B cell (primary cell): Measurements from ENCODE around the gene GATA5. TPM values are rescaled to one million over a fixed set of nuclear protein-coding genes. Genes with fewer than 3 reads are reported as not detected.

Source experiments
- ATAC-seq: fragments of 200-7000 bp; cut with Tn5 transposase; one replicate; pipeline ENCODE4 v1.10.0; 2021; ENCODE audit warnings: low read depth, mild to moderate bottlenecking, moderate number of reproducible peaks, moderate library complexity
- CTCF ChIA-PET: fragments of 350-600 bp; sonication (Branson Sonifier 250); formaldehyde crosslinking; loops from one replicate; lab custom pipeline; 2021; ENCODE audit warnings: antibody characterized with exemption, inconsistent platforms; lab: Charles Lee
- POLR2A ChIA-PET: fragments of 350-600 bp; sonication (Branson Sonifier 250); formaldehyde crosslinking; loops from one replicate; lab custom pipeline; 2021; ENCODE audit warnings: antibody characterized with exemption; lab: Charles Lee
- DNase-seq: peaks from one replicate; pipeline ENCODE4 v3.0.0; 2013
- H2AFZ ChIP-seq: 2 replicates; pipeline ENCODE4 v1.6.1; 2012; ENCODE audit warnings: mild to moderate bottlenecking, low read depth, low read length; ENCODE audit not compliant: insufficient read depth, poor library complexity, severe bottlenecking
- H3K27ac ChIP-seq, 2 donors: 1 replicate in 1 of 2; 2 replicates in 1 of 2; pipeline ENCODE4 v1.5.1; 2012 to 2013; ENCODE audit warnings: low read length in 2 of 2, mild to moderate bottlenecking in 2 of 2, moderate library complexity in 1 of 2
- H3K27me3 ChIP-seq, 4 experiments: fragments of 200-600 bp in 1 of 4; sonication (generic) in 1 of 4; replicated peaks in 1 of 4; 1 replicate in 2 of 4; 2 replicates in 2 of 4; pipeline versions ENCODE4 v1.6.1 to v1.7.0; 2013 to 2016; ENCODE audit warnings: low read length in 3 of 4, mild to moderate bottlenecking in 2 of 4, mixed read lengths in 1 of 4, moderate library complexity in 1 of 4; ENCODE audit not compliant: insufficient read depth in 4 of 4, control insufficient read depth in 3 of 4; ENCODE audit errors: control extremely low read depth in 1 of 4
- H3K36me3 ChIP-seq, 2 experiments: replicated peaks in 1 of 2; 1 replicate in 1 of 2; 2 replicates in 1 of 2; pipeline versions ENCODE4 v1.6.1 to v1.7.1; 2013; ENCODE audit warnings: low read length in 1 of 2; ENCODE audit not compliant: insufficient read depth in 2 of 2, control insufficient read depth in 1 of 2; ENCODE audit errors: control extremely low read depth in 1 of 2, extremely low read depth in 1 of 2
- H3K4me1 ChIP-seq, 2 donors: fragments of 200-600 bp in 1 of 2; sonication (generic) in 1 of 2; 1 replicate in 1 of 2; 2 replicates in 1 of 2; pipeline versions ENCODE4 v1.5.1 to v1.6.1; 2013 to 2017; ENCODE audit warnings: low read length in 2 of 2; ENCODE audit not compliant: control insufficient read depth in 2 of 2, insufficient read depth in 2 of 2
- H3K4me2 ChIP-seq: replicated peaks from 2 replicates; pipeline ENCODE3; 2012; ENCODE audit warnings: mild to moderate bottlenecking, low read depth, low read length; ENCODE audit not compliant: poor library complexity, severe bottlenecking
- H3K4me3 ChIP-seq, 5 experiments: fragments of 200-600 bp in 1 of 5; sonication (generic) in 1 of 5; 1 replicate in 3 of 5; 2 replicates in 2 of 5; pipeline versions ENCODE4 v1.5.1 to v1.7.0; 2011 to 2016; ENCODE audit warnings: low read length in 4 of 5, mild to moderate bottlenecking in 4 of 5, low read depth in 2 of 5, control low read depth in 1 of 5, moderate library complexity in 1 of 5; ENCODE audit not compliant: insufficient read depth in 1 of 5; ENCODE audit errors: control extremely low read depth in 1 of 5, extremely low read depth in 1 of 5
- H3K79me2 ChIP-seq: fragments of 200-600 bp; sonication (generic); one replicate; pipeline ENCODE4 v1.6.0; 2016; ENCODE audit warnings: low read length; ENCODE audit not compliant: control insufficient read depth, insufficient read depth
- H3K9ac ChIP-seq: fragments of 200-600 bp; sonication (generic); 2 replicates; pipeline ENCODE4 v1.6.1; 2017; ENCODE audit warnings: mild to moderate bottlenecking, low read length, moderate library complexity
- H3K9me3 ChIP-seq, 3 donors: one replicate each; pipeline versions ENCODE4 v1.6.1 to v1.7.1; 2013; ENCODE audit warnings: low read length in 2 of 3; ENCODE audit not compliant: control insufficient read depth in 2 of 3, insufficient read depth in 1 of 3; ENCODE audit errors: control extremely low read depth in 1 of 3
- H4K20me1 ChIP-seq: 2 replicates; pipeline ENCODE4 v1.6.0; 2012; ENCODE audit warnings: mild to moderate bottlenecking, low read length; ENCODE audit not compliant: insufficient read depth, control insufficient read depth, poor library complexity, severe bottlenecking
- H3K27ac Mint-ChIP-seq: one replicate; pipeline ENCODE4 v1.8.0; 2021; ENCODE audit warnings: mixed read lengths
- H3K27me3 Mint-ChIP-seq: one replicate; pipeline ENCODE4 v1.8.0; 2021; ENCODE audit warnings: mixed read lengths
- H3K4me1 Mint-ChIP-seq: one replicate; pipeline ENCODE4 v1.8.0; 2021; ENCODE audit warnings: mixed read lengths
- H3K4me3 Mint-ChIP-seq: one replicate; pipeline ENCODE4 v1.8.0; 2021; ENCODE audit warnings: mixed read lengths
- H3K9me3 Mint-ChIP-seq: one replicate; pipeline ENCODE4 v1.8.0; 2022; ENCODE audit warnings: mixed read lengths; ENCODE audit not compliant: insufficient read depth
- EZH2 ChIP-seq: IDR thresholded peaks from 2 replicates; pipeline ENCODE4 v1.6.1; 2012; ENCODE audit warnings: borderline replicate concordance, low read depth, mild to moderate bottlenecking, moderate library complexity, low read length; ENCODE audit not compliant: insufficient read depth, poor library complexity, severe bottlenecking
- WGBS: methylation state at CpG from one replicate; pipeline ENCODE4 v1.1.5; 2013; ENCODE audit warnings: missing lambda C conversion rate; ENCODE audit not compliant: insufficient coverage; 5-methylcytosine and 5-hydroxymethylcytosine counted together
- intact Hi-C: fragments of 100-400 bp; cut with micrococcal nuclease; formaldehyde crosslinking; loops from one replicate; pipeline ENCODE4 v1.10.0; 2022
- polyA plus RNA-seq: library from polyadenylated mRNA; depleted of rRNA; stranded (reverse); fragments of >200 nt; gene quantifications from 2 replicates; pipeline ENCODE4 v1.2.3, GENCODE V29; 2012
- total RNA-seq, 2 donors: library from RNA; stranded (reverse); fragments of 120-200 nt in 1 of 2; gene quantifications; 1 replicate in 1 of 2; 2 replicates in 1 of 2; pipeline versions ENCODE4 v1.2.3 to v1.2.4, GENCODE V29; 2013 to 2022
- TF ChIP-seq, protein P1 (sequence below): fragments of 200-600 bp; IDR thresholded peaks from one replicate; pipeline ENCODE4 v1.8.0; 2022; ENCODE audit warnings: antibody characterized with exemption, mild to moderate bottlenecking

The GATA5 gene
- total and polyA plus RNA-seq, 2 donors (not counting 1 experiment from before 2014, with no cell fraction given), result not detected

DNA sequence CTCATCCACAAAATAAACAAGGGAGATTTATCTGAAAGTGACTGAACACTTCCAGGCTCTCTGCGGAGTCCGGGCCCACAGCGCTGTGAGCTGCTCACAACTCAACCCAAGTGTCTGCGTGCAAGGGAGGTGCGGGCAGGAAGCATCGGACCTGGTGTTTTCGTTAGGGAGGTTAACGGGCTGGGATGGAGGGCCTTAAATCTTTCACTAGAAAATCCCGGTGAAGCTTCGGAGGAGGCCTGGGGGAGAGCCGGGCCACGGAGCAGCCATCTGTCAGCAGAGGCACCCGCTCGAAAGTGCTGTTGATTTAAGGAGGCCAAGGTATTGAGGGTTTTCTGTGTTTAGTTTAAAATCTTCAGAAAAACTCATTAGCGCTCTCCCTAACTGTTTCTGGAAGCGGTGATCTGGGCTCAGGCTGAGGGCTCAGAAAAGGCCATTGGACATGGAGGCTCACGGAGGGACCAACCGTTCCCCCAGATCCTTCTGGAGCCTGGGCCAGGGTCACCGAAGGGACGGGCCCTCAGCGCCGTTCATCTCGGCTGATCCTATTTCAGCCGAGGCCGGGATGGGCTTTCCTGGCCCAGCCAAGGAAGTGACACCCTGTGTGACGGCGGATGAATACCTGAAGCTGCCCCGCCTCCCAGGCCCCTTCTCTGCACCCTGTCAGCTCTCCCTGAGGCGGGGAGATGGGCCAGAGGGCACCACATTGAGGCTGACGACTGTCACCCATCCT, 20.7 kb downstream of the GATA5 start:
- Histone ChIP-seq H3K9me3 (peaks cover 0 to 2% (median 0%) of the 10 kb centered on the region in 3 donors), H3K4me3 (no peak overlapping the region), H3K4me2 (no peak overlapping the region), H2AFZ (no peak overlapping the region), H3K9ac (no peak overlapping the region), H3K4me1 (no peaks in the 10 kb centered on the region), H3K36me3 (no peaks in the 10 kb centered on the region), H3K27me3 (peaks cover 0 to 4% (median 0%) of the 10 kb centered on the region in 4 experiments), H3K79me2 (no peaks in the 10 kb centered on the region), H4K20me1 (no peaks in the 10 kb centered on the region), H3K27ac (no peak overlapping the region)
- Mint-ChIP-seq H3K9me3 (no peaks in the 10 kb centered on the region), H3K27ac (no peak overlapping the region), H3K27me3 (peaks cover 10% of the 10 kb centered on the region), H3K4me3 (no peak overlapping the region), H3K4me1 (no peaks in the 10 kb centered on the region)
- WGBS, result 69% methylated on average over 30 of the region's 30 CpGs
- TF ChIP-seq EZH2, result no peak
- TF ChIP-seq, protein P1, sequence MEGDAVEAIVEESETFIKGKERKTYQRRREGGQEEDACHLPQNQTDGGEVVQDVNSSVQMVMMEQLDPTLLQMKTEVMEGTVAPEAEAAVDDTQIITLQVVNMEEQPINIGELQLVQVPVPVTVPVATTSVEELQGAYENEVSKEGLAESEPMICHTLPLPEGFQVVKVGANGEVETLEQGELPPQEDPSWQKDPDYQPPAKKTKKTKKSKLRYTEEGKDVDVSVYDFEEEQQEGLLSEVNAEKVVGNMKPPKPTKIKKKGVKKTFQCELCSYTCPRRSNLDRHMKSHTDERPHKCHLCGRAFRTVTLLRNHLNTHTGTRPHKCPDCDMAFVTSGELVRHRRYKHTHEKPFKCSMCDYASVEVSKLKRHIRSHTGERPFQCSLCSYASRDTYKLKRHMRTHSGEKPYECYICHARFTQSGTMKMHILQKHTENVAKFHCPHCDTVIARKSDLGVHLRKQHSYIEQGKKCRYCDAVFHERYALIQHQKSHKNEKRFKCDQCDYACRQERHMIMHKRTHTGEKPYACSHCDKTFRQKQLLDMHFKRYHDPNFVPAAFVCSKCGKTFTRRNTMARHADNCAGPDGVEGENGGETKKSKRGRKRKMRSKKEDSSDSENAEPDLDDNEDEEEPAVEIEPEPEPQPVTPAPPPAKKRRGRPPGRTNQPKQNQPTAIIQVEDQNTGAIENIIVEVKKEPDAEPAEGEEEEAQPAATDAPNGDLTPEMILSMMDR, result no peak
- ATAC-seq (no peak), DNase-seq (no peak)
- POLR2A ChIA-PET, result no interaction called here
- intact Hi-C loops, result no loop called here
- CTCF ChIA-PET, result no interaction called here

DNA sequence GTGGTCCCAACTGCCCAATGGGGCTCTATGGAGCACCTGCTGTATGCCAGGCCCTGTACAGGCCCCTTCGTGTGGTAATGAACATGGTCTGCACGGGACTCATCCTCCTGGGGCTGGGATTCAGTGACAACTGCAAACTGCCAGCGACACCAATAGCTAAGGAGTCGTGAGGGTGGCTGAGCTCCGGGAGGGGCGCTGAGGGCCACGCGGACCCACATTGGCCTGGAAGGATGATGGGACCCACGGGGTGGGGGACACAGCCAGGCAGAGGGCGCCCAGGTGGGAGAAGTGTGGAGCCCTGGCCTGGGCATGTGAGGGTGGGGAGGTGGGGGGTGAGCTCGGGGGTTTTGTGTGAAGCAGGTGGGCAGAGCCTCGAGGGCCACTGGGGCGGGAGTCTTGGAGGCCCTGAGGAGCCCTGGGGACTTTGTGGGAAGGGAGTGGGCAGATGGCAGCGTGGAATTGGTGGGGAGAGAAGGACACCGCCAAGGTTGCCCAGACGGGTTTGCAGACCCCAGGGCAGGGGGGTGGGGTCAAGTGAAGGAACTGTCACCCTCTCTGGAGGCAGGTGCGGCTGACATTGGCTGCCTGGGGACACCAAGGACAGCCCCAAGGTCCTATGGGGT, 22.5 kb downstream of the GATA5 start:
- Histone ChIP-seq H3K4me1 (no peaks in the 10 kb centered on the region), H4K20me1 (no peaks in the 10 kb centered on the region), H3K4me2 (no peak overlapping the region), H3K9me3 (no peaks in the 10 kb centered on the region), H2AFZ (no peak overlapping the region), H3K4me3 (no peak overlapping the region), H3K79me2 (no peaks in the 10 kb centered on the region), H3K9ac (no peak overlapping the region), H3K27me3 (no peaks in the 10 kb centered on the region), H3K27ac (no peak overlapping the region), H3K36me3 (no peaks in the 10 kb centered on the region)
- ChIA-PET POLR2A (no interaction called here), CTCF (no interaction called here)
- 77% methylated on average over 16 of the region's 17 CpGs for WGBS
- Mint-ChIP-seq H3K27ac (no peak overlapping the region), H3K4me1 (no peaks in the 10 kb centered on the region), H3K9me3 (no peaks in the 10 kb centered on the region), H3K4me3 (no peak overlapping the region), H3K27me3 (peaks cover 15% of the 10 kb centered on the region)
- intact Hi-C loops, result no loop called here
- ATAC-seq (no peak), DNase-seq (no peak)
- no peak for TF ChIP-seq EZH2
- TF ChIP-seq, protein P1, result no peak
